HEK293T (cell line): Measurements from ENCODE around the gene SUN5.
A peak's percentile ranks its signal among the peaks of the same experiment; 100 is the strongest.

ENCODE experiments used
- CTCF ChIA-PET: fragments of 350-600 bp; formaldehyde crosslinking; extraction: SDS; loops from one replicate; lab custom pipeline; 2021; ENCODE audit warnings: antibody characterized with exemption, inconsistent platforms; lab: Yijun Ruan, JAX
- POLR2A ChIA-PET: fragments of 350-600 bp; formaldehyde crosslinking; extraction: SDS; loops from one replicate; lab custom pipeline; 2020; ENCODE audit warnings: antibody characterized with exemption, inconsistent platforms; lab: Yijun Ruan, JAX
- DNase-seq: peaks from one replicate; pipeline ENCODE4 v3.0.0; 2012; ENCODE audit warnings: mixed read lengths; ENCODE audit errors: extremely low spot score
- ARNT ChIP-seq: fragments of 450-650 bp; IDR thresholded peaks from 2 replicates; pipeline ENCODE4 v1.6.1; 2017; ENCODE audit warnings: mild to moderate bottlenecking
- BHLHE40 ChIP-seq: fragments of 450-650 bp; IDR thresholded peaks from 2 replicates; pipeline ENCODE4 v1.6.1; 2016; ENCODE audit warnings: mild to moderate bottlenecking, moderate library complexity, borderline replicate concordance
- CTBP1 ChIP-seq: fragments of 450-650 bp; IDR thresholded peaks from 2 replicates; pipeline ENCODE4 v1.6.1; 2016; ENCODE audit warnings: borderline replicate concordance
- ELF4 ChIP-seq: fragments of 450-650 bp; IDR thresholded peaks from 2 replicates; pipeline ENCODE4 v1.6.1; 2017; ENCODE audit warnings: antibody characterized with exemption
- FOXA1 ChIP-seq: fragments of 450-650 bp; IDR thresholded peaks from 2 replicates; pipeline ENCODE4 v1.6.1; 2016; ENCODE audit warnings: mild to moderate bottlenecking
- FOXK2 ChIP-seq: fragments of 450-650 bp; IDR thresholded peaks from 2 replicates; pipeline ENCODE4 v1.6.1; 2016; ENCODE audit warnings: mild to moderate bottlenecking
- FOXM1 ChIP-seq: fragments of 450-650 bp; IDR thresholded peaks from 2 replicates; pipeline ENCODE4 v1.6.1; 2017; ENCODE audit warnings: mild to moderate bottlenecking, borderline replicate concordance
- HDGF ChIP-seq: fragments of 450-650 bp; IDR thresholded peaks from 2 replicates; pipeline ENCODE4 v1.6.1; 2017; ENCODE audit warnings: antibody characterized with exemption, borderline replicate concordance
- L3MBTL2 ChIP-seq: fragments of 450-650 bp; conservative IDR thresholded peaks from 2 replicates; pipeline ENCODE4 v1.6.1; 2016; ENCODE audit warnings: mild to moderate bottlenecking
- LEF1 ChIP-seq: fragments of 450-650 bp; IDR thresholded peaks from 2 replicates; pipeline ENCODE4 v1.6.1; 2017; ENCODE audit warnings: mild to moderate bottlenecking, borderline replicate concordance
- NFRKB ChIP-seq: fragments of 450-650 bp; IDR thresholded peaks from 2 replicates; pipeline ENCODE4 v1.6.1; 2016; ENCODE audit warnings: mild to moderate bottlenecking, moderate library complexity
- PKNOX1 ChIP-seq: fragments of 450-650 bp; IDR thresholded peaks from 2 replicates; pipeline ENCODE4 v1.6.1; 2016
- SP1 ChIP-seq: fragments of 450-650 bp; IDR thresholded peaks from 2 replicates; pipeline ENCODE4 v1.6.1; 2017
- SUZ12 ChIP-seq: fragments of 450-650 bp; IDR thresholded peaks from 2 replicates; pipeline ENCODE4 v1.6.1; 2016; ENCODE audit warnings: mild to moderate bottlenecking
- TARDBP ChIP-seq: fragments of 450-650 bp; IDR thresholded peaks from 2 replicates; pipeline ENCODE4 v1.6.1; 2016
- ZNF384 ChIP-seq: fragments of 450-650 bp; IDR thresholded peaks from 2 replicates; pipeline ENCODE4 v1.6.1; 2016

The SUN5 gene

DNA sequence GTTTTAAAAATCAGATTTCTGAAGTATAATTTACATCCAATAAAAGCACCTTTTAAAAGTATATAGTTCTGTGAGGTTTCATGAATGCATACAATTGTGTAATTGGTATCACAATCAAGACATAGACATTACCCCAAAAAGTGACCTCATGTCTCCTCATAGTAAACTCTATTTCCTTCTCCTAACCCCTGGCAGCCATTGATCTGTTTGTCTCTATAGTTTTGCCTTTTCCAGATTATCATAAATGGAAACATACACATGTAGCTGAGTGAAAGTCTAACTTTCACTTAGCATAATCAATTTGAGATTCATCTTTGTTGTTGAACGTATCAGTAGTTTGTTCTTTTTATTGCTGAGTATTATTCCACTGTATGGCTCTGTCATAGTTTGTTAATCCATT is 57.6 kb downstream of the SUN5 start:
- POLR2A ChIA-PET: no interaction called here
- DNase-seq: no peak
- CTCF ChIA-PET: interaction anchor here (0.6 to 1.7 kb wide), 2 partner anchors 10 to 24 kb away, joined by 3 to 4 read pairs; no protein-coding TSS in a partner anchor
- TF ChIP-seq CTBP1: no peak
- TF ChIP-seq FOXM1: no peak
- TF ChIP-seq ARNT: no peak
- no peak for TF ChIP-seq PKNOX1
- no peak for TF ChIP-seq LEF1
- TF ChIP-seq FOXK2: no peak
- TF ChIP-seq HDGF: no peak

GRCh38 chr20:32945710-32946221 is 58.5 kb downstream of the SUN5 start:
- no peak for TF ChIP-seq ZNF384
- no peak for TF ChIP-seq FOXM1
- no peak for TF ChIP-seq BHLHE40
- no peak for TF ChIP-seq ELF4
- TF ChIP-seq SP1: no peak
- TF ChIP-seq PKNOX1: no peak
- TF ChIP-seq L3MBTL2: no peak
- no peak for TF ChIP-seq ARNT
- no peak for TF ChIP-seq NFRKB
- no peak for TF ChIP-seq CTBP1
- no peak for TF ChIP-seq SUZ12
- no peak for TF ChIP-seq FOXK2
- TF ChIP-seq TARDBP: no peak
- TF ChIP-seq LEF1: no peak
- TF ChIP-seq HDGF: no peak
- TF ChIP-seq FOXA1: no peak
- CTCF ChIA-PET: interaction anchor here (0.6 to 1.7 kb wide), 2 partner anchors 9 to 25 kb away, joined by 3 to 4 read pairs; no protein-coding TSS in a partner anchor
- POLR2A ChIA-PET: no interaction called here
- peak; percentile 54 for DNase-seq

DNA sequence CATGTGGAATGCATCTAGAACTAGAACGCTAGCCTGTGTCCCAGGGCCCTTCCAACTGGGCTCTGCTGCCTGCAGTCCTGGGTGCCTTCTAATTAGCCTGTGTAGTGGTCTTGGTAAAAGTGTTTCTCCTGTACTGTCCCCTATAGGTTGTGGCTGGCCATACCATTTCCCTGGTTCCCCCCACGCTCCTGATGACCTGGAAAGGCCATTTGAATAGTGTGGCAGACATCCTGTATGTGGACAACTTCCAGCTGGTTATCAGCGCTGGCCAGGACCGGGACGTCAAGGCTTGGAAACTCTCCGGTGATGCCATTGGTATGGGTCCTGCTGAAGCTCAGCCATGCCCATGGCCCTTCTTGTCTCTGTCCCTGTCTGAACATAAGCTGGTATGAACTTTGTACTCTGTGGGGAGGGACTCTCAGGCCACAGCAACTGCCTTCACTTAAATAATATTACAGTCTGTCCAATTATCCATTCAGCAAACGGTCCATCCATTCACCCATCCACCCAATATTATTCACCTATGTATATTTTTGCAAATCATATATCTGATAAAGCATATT is 60.7 kb downstream of the SUN5 start:
- ChIA-PET POLR2A (no interaction called here), CTCF (interaction anchor here (0.6 kb wide), 1 partner anchor 106 kb away, joined by 3 read pairs; no protein-coding TSS in a partner anchor)
- TF ChIP-seq ZNF384: no peak
- no peak for TF ChIP-seq HDGF
- TF ChIP-seq ARNT: no peak
- TF ChIP-seq ELF4: no peak
- TF ChIP-seq TARDBP: no peak
- TF ChIP-seq LEF1: no peak
- TF ChIP-seq BHLHE40: no peak
- TF ChIP-seq L3MBTL2: no peak
- TF ChIP-seq FOXM1: no peak
- no peak for TF ChIP-seq FOXK2
- TF ChIP-seq SUZ12: no peak
- TF ChIP-seq FOXA1: no peak
- no peak for TF ChIP-seq CTBP1
- TF ChIP-seq NFRKB: no peak
- TF ChIP-seq PKNOX1: no peak
- TF ChIP-seq SP1: no peak
- DNase-seq: no peak

GRCh38 chr20:32941155-32941885 is 62.9 kb downstream of the SUN5 start:
- no peak for DNase-seq
- POLR2A ChIA-PET: no interaction called here
- TF ChIP-seq LEF1: no peak
- TF ChIP-seq NFRKB: no peak
- no peak for TF ChIP-seq FOXA1
- no peak for TF ChIP-seq ARNT
- TF ChIP-seq SUZ12: no peak
- TF ChIP-seq ZNF384: no peak
- TF ChIP-seq PKNOX1: no peak
- TF ChIP-seq L3MBTL2: no peak
- no peak for TF ChIP-seq TARDBP
- no peak for TF ChIP-seq BHLHE40
- TF ChIP-seq CTBP1: no peak
- TF ChIP-seq FOXK2: no peak
- TF ChIP-seq SP1: no peak
- no peak for TF ChIP-seq ELF4
- no peak for TF ChIP-seq FOXM1
- no peak for TF ChIP-seq HDGF
- CTCF ChIA-PET: no interaction called here

DNA sequence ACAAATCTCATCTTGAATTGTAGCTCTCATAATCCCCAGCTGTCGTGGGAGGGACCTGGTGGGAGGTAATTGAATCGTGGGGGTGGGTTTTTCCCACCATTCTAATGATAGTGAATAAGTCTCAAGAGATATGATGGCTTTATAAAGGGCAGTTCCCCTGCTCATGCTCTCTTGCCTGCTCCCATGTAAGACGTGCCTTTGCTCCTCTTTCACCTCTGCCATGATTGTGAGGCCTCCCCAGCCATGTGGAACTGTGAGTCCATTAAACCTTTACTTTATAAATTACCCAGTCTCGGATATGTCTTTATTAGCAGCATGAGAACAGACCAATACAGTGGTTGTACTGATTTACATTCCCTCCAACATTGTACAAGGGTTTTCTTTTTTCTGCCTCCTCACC is 69.7 kb downstream of the SUN5 start:
- CTCF ChIA-PET: no interaction called here
- TF ChIP-seq PKNOX1 (no peak), HDGF (no peak), L3MBTL2 (no peak), SUZ12 (no peak)
- POLR2A ChIA-PET: no interaction called here
- DNase-seq: no peak
